Measurements from ENCODE around the gene WDHD1. TPM values are rescaled to one million over a fixed set of nuclear protein-coding genes. Genes with fewer than 3 reads are reported as not detected.
"Not testable (repeated sequence)": the region's sequence is repeated elsewhere in the genome, so short reads cannot be mapped to it uniquely, and the experiment has no call there.

Gene WDHD1
- polyA plus RNA-seq, 1 experiment = 6.7 TPM

DNA sequence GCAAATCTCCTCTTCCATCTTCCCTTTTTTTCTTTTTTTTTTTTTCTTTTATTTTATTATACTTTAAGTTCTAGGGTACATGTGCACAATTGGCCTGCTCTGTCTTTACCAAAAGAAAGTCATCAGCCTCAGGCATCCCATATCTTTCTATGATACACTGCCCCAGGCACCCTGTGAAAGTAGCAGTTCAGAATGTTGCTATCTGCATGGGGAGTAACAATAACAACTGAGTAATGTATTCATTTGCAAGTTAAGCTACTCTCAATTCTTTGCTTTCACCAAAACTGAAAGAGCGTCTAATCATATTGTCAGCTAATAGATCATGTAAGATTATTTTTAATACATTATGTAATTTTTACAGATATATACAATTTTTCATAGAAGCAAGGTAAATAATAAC is 110.8 kb downstream of the WDHD1 start:
- Histone ChIP-seq H3K27me3 (ENCODE audit: control insufficient read depth, insufficient read depth, low read length) (peaks cover 7% of the 10 kb centered on the region), H3K27ac (ENCODE audit: low read depth, low read length) (no peak overlapping the region), H3K4me3 (ENCODE audit: low read depth, low read length) (no peak overlapping the region), H3K9me3 (ENCODE audit: control insufficient read depth, insufficient read depth, low read length) (no peaks in the 10 kb centered on the region)
- CTCF ChIA-PET = no interaction called here
- POLR2A ChIA-PET = no interaction called here
- DNase-seq (ENCODE audit: low read depth, low spot score) = no peak
- TF ChIP-seq CTCF (IDR thresholded peaks at IDR 0.05; ENCODE audit: low read depth, low read length) = no peak

DNA sequence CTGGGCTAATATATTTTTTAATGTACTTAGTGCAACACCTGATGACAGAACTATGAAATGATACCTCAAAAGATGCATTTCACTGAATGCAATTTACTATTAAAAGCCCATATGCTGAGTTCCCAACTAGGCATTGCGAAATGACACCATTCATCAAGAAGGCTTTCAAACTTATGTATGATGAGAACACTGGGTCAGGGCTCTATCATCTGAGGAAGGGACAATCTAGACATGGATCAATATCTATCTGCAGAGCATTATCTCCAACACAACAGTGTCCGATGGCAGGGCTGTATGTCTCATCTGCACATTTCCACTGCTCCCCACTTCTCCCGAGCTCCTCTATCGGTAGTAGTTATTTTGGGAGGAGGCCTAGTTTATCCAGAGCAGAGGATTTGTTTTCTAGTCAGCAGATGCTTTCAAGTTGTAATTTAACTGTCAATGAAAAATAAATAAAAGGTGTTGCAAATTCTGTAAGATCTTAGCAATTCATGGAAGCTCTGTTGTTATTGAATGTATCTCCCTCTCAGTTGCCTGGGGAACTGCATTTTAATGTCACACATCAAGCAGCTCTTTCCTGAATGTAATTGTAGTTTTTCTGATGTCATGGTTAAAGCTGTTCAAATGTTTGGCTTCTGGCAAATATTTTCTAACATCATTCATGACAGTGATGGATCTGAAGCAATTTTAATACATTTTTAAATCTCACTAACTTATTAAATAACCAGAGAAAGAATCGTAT is 116.9 kb downstream of the WDHD1 start:
- ChIA-PET POLR2A (no interaction called here), CTCF (no interaction called here)
- no peak for DNase-seq (ENCODE audit: low read depth, low spot score)
- Histone ChIP-seq H3K4me3 (ENCODE audit: low read depth, low read length) (no peak overlapping the region), H3K9me3 (ENCODE audit: control insufficient read depth, insufficient read depth, low read length) (no peaks in the 10 kb centered on the region), H3K27ac (ENCODE audit: low read depth, low read length) (no peak overlapping the region), H3K27me3 (ENCODE audit: control insufficient read depth, insufficient read depth, low read length) (peaks cover 23% of the 10 kb centered on the region)
- no peak for TF ChIP-seq CTCF (IDR thresholded peaks at IDR 0.05; ENCODE audit: low read depth, low read length)

GRCh38 chr14:54908973-54909372 is 117.9 kb downstream of the WDHD1 start:
- H3K9me3 ChIP-seq (ENCODE audit: control insufficient read depth, insufficient read depth, low read length); DNase-seq (ENCODE audit: low read depth, low spot score); H3K27ac ChIP-seq (ENCODE audit: low read depth, low read length); CTCF ChIA-PET; H3K4me3 ChIP-seq (ENCODE audit: low read depth, low read length): not testable (repeated sequence)
- POLR2A ChIA-PET = interaction anchor here (0.6 to 0.7 kb wide), 2 partner anchors 11 to 38 kb away, joined by 3 read pairs; no protein-coding TSS in a partner anchor
- H3K27me3 ChIP-seq (ENCODE audit: control insufficient read depth, insufficient read depth, low read length) = peaks cover 28% of the 10 kb centered on the region

DNA sequence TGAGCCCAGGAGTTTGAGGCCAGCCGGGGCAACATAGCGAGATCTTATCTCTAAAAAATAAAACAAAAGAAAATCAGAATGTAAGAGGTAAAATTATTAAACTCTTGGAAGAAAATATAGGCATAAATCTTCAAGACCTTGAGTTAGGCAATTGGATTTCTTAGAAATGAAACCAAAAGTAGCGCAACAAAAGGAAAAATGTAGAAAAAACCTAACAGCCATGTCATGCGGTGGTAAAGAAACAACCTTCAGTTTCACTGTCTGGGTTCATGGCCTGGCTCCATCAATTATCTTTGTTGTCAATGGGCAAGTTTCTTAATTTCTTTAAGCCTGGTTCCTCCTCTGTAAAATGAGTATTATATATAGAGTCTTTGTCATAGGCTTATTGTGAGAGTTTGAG is 118.7 kb downstream of the WDHD1 start:
- DNase-seq (ENCODE audit: low read depth, low spot score) = no peak
- CTCF ChIA-PET = interaction anchor here (1.0 kb wide), 1 partner anchor 14 kb away, joined by 3 read pairs; no protein-coding TSS in a partner anchor
- H3K27ac ChIP-seq (ENCODE audit: low read depth, low read length) = no peak overlapping the region
- POLR2A ChIA-PET = no interaction called here
- H3K27me3 ChIP-seq (ENCODE audit: control insufficient read depth, insufficient read depth, low read length) = peaks cover 30% of the 10 kb centered on the region
- H3K4me3 ChIP-seq (ENCODE audit: low read depth, low read length) = no peak overlapping the region
- TF ChIP-seq CTCF (IDR thresholded peaks at IDR 0.05; ENCODE audit: low read depth, low read length) = no peak
- H3K9me3 ChIP-seq (ENCODE audit: control insufficient read depth, insufficient read depth, low read length) = no peaks in the 10 kb centered on the region

- Histone ChIP-seq H3K27ac (ENCODE audit: low read depth, low read length) (no peak overlapping the region), H3K27me3 (ENCODE audit: control insufficient read depth, insufficient read depth, low read length) (peaks cover 30% of the 10 kb centered on the region), H3K9me3 (ENCODE audit: control insufficient read depth, insufficient read depth, low read length) (no peaks in the 10 kb centered on the region), H3K4me3 (ENCODE audit: low read depth, low read length) (no peak overlapping the region)
- TF ChIP-seq CTCF (IDR thresholded peaks at IDR 0.05; ENCODE audit: low read depth, low read length) = no peak
- POLR2A ChIA-PET = no interaction called here
- DNase-seq (ENCODE audit: low read depth, low spot score) = no peak
- CTCF ChIA-PET = no interaction called here
Observed at GRCh38 chr14:54906075-54906474, 120.8 kb downstream of the WDHD1 start.
